Measurements from ENCODE around the gene INTS11. TPM values are rescaled to one million over a fixed set of nuclear protein-coding genes. Genes with fewer than 3 reads are reported as not detected.

Gene INTS11
- total and polyA plus RNA-seq, 2 of the 13 experiments (the other 11 are each of a cell fraction or from before 2014, with no cell fraction given), result 52.8 to 94.8 TPM

DNA sequence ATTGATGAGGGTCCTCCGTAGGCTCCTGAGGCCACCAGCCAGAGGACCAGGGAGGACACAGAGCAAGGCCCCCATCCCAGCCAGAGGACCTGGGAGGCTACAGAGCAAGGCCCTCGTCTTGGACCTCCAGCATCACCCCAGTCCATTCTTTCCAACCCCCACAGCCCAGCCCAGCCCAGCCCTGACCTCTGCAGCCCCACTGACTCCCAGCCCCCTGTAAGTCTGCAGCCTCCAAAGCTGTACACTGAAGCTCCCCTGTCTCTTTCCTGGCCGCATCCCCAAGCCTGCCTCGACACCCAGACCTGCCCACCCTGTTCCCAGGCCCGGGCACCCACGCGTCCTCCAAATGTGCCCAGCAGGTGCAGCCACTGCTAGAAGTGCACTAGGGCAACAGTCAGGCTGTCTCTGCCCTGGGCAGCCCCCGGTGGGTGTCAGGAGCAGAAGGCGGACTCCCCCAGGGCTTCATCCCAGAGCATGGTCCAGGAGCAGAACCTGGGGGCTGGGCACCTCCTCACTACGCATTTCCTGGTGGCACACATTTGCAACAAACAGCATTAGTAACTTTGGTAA, 22.7 kb upstream of the INTS11 start:
- peak overlapping the region; percentile 91 for H3K4me2 ChIP-seq (ENCODE audit: low read depth, low read length)
- H4K20me1 ChIP-seq (ENCODE audit: insufficient read depth, low read length), result peaks cover 29% of the 10 kb centered on the region; the same call in 1 of the 2 replicates
- TF ChIP-seq GTF3A (CRISPR knock-in tag; conservative IDR thresholded peaks at IDR 0.05), result no peak
- TF ChIP-seq ZBTB7A (CRISPR knock-in tag; IDR thresholded peaks at IDR 0.05), result 0 out of 2 replicates have a peak, but pooled peaks have one; percentile 13
- TF ChIP-seq NFATC3 (CRISPR knock-in tag; IDR thresholded peaks at IDR 0.05), result 0 out of 2 replicates have a peak, but pooled peaks have one; percentile 13
- 0 out of 2 replicates have a peak, but pooled peaks have one; percentile 5 for TF ChIP-seq PAX8 (CRISPR knock-in tag; IDR thresholded peaks at IDR 0.05; ENCODE audit: borderline replicate concordance)
- TF ChIP-seq, protein P1, sequence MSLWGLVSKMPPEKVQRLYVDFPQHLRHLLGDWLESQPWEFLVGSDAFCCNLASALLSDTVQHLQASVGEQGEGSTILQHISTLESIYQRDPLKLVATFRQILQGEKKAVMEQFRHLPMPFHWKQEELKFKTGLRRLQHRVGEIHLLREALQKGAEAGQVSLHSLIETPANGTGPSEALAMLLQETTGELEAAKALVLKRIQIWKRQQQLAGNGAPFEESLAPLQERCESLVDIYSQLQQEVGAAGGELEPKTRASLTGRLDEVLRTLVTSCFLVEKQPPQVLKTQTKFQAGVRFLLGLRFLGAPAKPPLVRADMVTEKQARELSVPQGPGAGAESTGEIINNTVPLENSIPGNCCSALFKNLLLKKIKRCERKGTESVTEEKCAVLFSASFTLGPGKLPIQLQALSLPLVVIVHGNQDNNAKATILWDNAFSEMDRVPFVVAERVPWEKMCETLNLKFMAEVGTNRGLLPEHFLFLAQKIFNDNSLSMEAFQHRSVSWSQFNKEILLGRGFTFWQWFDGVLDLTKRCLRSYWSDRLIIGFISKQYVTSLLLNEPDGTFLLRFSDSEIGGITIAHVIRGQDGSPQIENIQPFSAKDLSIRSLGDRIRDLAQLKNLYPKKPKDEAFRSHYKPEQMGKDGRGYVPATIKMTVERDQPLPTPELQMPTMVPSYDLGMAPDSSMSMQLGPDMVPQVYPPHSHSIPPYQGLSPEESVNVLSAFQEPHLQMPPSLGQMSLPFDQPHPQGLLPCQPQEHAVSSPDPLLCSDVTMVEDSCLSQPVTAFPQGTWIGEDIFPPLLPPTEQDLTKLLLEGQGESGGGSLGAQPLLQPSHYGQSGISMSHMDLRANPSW (CRISPR knock-in tag; IDR thresholded peaks at IDR 0.05; ENCODE audit: borderline replicate concordance), result 0 out of 2 replicates have a peak, but pooled peaks have one; percentile 46
- no peak for TF ChIP-seq SNRNP70 (IDR thresholded peaks at IDR 0.05; ENCODE audit: low read depth, low read length)
- no peak for TF ChIP-seq ZFP37 (CRISPR knock-in tag; IDR thresholded peaks at IDR 0.05; ENCODE audit: borderline replicate concordance)
- 0 out of 2 replicates have a peak, but pooled peaks have one; percentile 20 for TF ChIP-seq MAFG (CRISPR knock-in tag; IDR thresholded peaks at IDR 0.05)
- no peak for TF ChIP-seq ZNF34 (CRISPR knock-in tag; IDR thresholded peaks at IDR 0.05; ENCODE audit: borderline replicate concordance)
- 69% methylated on average over 9 of the region's 10 CpGs for WGBS (ENCODE audit: low lambda C conversion rate)
- no TSS peak for BruUV-seq (replicated peaks)
- no peaks in the 10 kb centered on the region for H3K27me3 ChIP-seq (ENCODE audit: control insufficient read depth in 1 of 2, insufficient read depth in 2 of 2, low read length in 2 of 2)
- no peaks in the 10 kb centered on the region for H3K9me3 ChIP-seq (ENCODE audit: low read length)
- in situ Hi-C loops (cut with HindIII; ENCODE audit: extremely low pct_ligation_motif_present, low pct_unique_long_range_greater_than_20kb), result no loop called here
- ATAC-seq, result no peak; the same call in 2 of the 3 replicates
- ChIA-PET POLR2A (interaction anchor here (0.8 to 2.7 kb wide), 12 partner anchors 12 to 85 kb away, joined by 3 to 38 read pairs (median 6); partner anchors contain the start of genes AURKAIP1, CCNL2, MXRA8 and TAS1R3), CTCF (ENCODE audit: low intra/inter-chr PET ratio, low total read pairs) (no interaction called here)
- peaks cover 51% of the 10 kb centered on the region for H3K4me1 ChIP-seq (ENCODE audit: insufficient read depth, low read length)
- intact Hi-C loops (cut with micrococcal nuclease; ENCODE audit: unreplicated experiment), result loop anchor here (1.0 kb wide), 1 partner anchor 25 kb away; no protein-coding TSS in a partner anchor
- no peaks in the 10 kb centered on the region for H3K36me3 ChIP-seq (replicated peaks in 1 of 2; ENCODE audit: control insufficient read depth in 1 of 2, insufficient read depth in 2 of 2, low read length in 2 of 2)
- DNase-seq (ENCODE audit: low spot score), result no peak
- H3K4me3 ChIP-seq (replicated peaks in 1 of 3; ENCODE audit: insufficient read depth in 1 of 3, low read depth in 2 of 3, low read length in 3 of 3), result peak overlapping the region; percentile 79 to 89 (median 85)
- H3K27ac ChIP-seq (ENCODE audit: extremely low read length, insufficient read depth, low read length), result peak overlapping the region; percentile 82
- peaks cover 48% of the 10 kb centered on the region for H3K79me2 ChIP-seq (ENCODE audit: insufficient read depth, low read length)
- H2AFZ ChIP-seq (ENCODE audit: low read length), result no peak overlapping the region
- no peak for FAIRE-seq
- H3K9ac ChIP-seq (ENCODE audit: insufficient read depth, low read depth, low read length), result peak overlapping the region; percentile 91
